ENCODE data around the gene C13orf46.

- TF ChIP-seq CTCF (IDR thresholded peaks at IDR 0.05) (no peak), POLR2A (IDR thresholded peaks at IDR 0.05) (no peak)
These were observed 40.0 kb downstream of the C13orf46 start for GRCh38 chr13:113933901-113934300.

Measured in body of pancreas (tissue), 4 donors.